HG03066 (cell line): Measurements from ENCODE around the gene ASB9.
"Not testable (repeated sequence)": the region's sequence is repeated elsewhere in the genome, so short reads cannot be mapped to it uniquely, and the experiment has no call there.

Source experiments
- ATAC-seq: cut with Tn5 transposase; IDR thresholded peaks from one replicate; pipeline ENCODE4 v1.9.1; 2021; ENCODE audit warnings: low read depth; ENCODE audit not compliant: unreplicated experiment

The ASB9 gene

DNA sequence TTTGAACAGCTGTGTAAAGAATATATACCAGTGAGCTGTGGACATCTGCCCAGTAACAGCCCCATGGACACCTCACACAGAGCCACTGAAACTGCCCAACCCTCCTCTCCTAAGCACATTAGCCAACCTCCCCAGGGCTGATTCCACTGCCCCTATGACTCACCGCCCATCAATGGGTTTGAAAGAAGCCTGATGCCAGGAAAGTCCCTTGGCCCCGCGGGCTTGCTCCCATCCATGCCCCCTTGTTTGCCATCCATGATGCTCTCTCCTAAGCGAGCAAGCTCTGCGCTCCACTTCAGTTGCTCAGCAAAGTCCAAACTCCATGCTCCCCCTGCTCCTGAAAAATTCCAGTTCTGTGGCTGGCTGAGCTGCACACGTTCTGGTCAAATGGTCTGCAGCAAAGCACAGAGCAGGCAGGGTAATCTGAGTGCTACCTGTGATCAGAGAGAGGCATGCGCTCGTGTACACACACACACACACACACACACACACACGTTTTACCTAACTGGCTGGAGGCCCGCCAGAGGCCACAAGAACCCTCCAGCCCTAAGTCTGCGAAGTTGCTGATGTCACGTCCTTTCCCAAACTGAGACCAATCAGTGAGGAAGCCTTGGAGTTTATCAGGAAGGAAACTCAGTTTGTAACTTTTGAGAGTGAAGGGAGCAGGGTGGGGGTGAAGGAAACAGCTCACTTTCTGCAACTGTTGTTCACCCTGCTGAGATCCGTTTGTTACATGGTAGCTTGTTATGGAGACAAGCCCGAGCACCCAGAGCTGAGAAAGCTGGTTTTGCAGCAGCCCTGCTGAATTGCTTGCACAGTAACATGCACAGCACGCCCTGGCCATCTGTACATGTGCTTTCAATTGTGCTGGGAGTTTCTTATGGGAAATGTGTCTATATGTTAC, at the start of gene ASB9:
TSS of gene ASB9 (minus strand) at position 466 of the 904 bp plus-strand sequence. CDS start at position 257, 209 bp downstream.
- ATAC-seq: no peak

GRCh38 chrX:15319075-15319474, 49.2 kb upstream of the ASB9 start:
- no peak for ATAC-seq

GRCh38 chrX:15315509-15315908, 45.6 kb upstream of the ASB9 start, which contains the start of gene ASB11:
ASB11 (minus strand) TSS chrX:15315640; CDS start chrX:15315605, 35 bp downstream.
- no peak for ATAC-seq

DNA sequence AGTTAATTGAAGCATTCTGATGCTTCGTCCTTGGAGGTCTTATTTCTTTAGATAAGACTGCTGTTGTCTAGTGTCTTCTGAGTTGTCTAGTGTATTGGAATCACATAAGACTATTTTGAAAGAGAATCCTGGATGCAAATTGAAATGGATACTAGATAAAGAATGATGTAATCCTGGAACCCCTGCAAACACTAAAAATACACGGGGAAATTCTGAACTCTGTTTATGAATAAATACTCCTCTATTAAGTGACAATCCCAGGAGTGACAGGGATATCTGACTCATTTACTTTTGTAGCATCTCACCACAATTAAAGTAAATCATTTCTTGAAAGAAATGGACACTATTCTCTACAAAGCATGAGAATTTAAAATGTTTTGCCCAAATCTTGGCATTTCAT, 44.6 kb upstream of the ASB9 start:
- ATAC-seq: no peak

GRCh38 chrX:15311119-15311518, 41.2 kb upstream of the ASB9 start:
- no peak for ATAC-seq

DNA sequence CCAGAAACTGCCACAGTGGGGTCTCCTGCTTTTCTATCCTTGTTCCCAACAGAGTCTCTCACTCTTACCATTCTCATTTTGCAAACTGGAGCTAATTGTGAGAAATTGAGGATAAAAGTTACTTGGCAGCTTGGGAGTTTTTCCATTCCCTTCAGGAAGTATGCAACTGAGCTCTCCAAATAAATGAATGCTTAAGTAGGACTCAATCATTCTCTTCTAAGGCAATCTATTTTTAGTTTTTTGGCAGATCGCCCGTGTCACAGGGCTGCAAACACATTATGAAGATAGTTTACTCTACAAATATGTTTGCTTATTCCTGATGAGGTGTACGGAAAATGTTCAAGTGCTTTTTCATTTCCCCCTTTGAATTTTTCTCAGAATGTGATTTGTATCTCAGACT, 40.2 kb upstream of the ASB9 start:
- ATAC-seq: no peak

DNA sequence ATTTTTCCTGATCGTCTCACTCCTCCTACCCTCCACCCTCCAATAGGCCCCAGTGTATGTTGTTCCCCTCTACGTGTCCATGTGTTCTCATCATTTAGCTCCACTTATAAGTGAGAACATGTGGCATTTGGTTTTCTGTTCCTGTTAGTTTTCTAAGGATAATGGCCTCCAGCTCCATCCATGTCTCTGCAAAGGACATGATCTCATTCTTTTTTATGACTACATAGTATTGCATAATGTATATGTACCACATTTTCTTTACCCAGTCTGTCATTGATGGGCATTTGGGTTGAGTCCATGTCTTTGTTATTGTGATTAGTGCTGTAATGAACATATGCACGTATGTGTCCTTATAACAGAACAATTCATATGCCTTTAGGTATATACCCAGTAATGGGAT, 36.0 kb upstream of the ASB9 start:
- ATAC-seq: not testable (repeated sequence)

DNA sequence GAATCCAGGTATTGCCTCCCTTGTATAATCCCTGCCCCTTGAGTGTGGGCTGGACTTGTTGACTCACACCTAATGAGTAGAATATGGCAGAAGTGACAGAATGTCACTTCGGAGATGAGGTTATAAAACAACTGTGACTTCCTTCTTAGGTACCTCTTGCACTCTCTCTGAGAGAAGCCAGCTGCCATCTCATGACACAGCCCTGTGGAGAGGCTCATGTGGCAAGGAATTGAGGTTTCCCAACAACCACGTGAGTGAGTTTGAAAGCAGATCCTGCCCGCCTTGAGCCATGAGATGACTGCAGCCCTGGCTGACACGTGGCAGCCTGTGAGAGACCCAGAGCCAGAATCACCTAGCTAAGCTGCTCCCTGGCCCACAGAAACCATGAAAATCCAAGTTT, 32.0 kb upstream of the ASB9 start:
- peak; percentile 35 for ATAC-seq

GRCh38 chrX:15299941-15300851, 30.3 kb upstream of the ASB9 start:
- no peak for ATAC-seq

- no peak for ATAC-seq
Measured at GRCh38 chrX:15298780-15299179, 28.9 kb upstream of the ASB9 start.

DNA sequence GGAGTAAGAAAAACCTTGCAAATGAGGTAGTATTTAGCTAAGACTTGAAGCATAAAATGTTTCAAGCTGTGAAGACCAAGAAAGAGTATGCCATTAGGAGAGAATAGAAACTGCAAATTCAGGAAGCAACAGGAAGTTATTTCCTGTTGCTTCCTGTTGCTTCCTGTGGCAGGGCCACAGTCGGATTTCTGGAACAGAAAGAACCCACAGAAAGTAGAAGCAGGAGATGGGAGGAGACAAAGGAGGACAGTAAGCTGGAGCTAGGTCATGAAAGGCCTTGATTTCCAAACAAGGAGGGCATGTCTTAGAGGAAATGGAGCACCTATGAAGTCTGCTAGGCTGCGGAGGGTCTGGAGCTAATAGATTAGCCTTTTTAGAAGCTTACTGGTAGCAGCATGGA, 28.3 kb upstream of the ASB9 start:
- ATAC-seq: no peak

- no peak for ATAC-seq
Measured at GRCh38 chrX:15293451-15293850, 23.6 kb upstream of the ASB9 start.

GRCh38 chrX:15292861-15293260, 23.0 kb upstream of the ASB9 start:
- ATAC-seq: no peak

DNA sequence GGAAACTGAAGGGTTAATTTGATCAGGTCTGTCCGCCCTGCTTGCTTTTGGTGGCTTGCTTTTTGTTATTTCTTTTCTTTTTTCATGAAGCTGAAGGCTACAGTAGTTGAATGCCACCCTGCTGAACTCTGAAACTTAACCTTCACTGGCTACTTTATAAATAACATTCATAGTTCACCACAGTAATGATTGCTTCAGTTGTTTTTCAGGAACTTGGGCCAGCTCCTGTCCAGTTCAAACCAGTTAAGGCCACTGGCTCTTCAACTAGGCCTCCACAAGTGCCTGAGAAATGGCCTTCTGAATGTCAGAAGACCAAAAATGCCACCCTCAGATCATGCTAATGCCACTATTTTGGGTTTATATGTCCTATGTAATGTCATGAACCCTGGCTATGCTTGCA, 7.7 kb upstream of the ASB9 start:
- ATAC-seq: no peak

DNA sequence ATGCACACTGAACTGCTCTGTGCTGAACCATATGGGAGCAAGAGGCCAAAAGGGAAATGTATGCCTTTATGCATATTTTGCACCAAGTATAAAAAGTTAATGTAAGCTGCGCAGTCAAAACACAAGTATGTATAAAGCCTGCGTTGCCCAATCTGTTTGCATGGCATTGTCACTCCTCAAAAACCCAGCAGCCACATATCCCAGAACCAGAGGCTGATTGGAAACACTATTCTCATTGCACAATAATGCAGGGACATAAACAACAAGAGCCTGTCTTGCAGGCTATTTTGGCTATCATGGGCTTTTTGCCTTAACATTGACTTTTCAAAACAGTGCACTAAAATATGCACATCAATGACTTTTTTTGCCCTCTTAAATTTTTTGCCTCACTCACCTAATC, 5.1 kb upstream of the ASB9 start:
- ATAC-seq: no peak

- ATAC-seq: not testable (repeated sequence)
Measured at GRCh38 chrX:15273275-15273674, 3.4 kb upstream of the ASB9 start.

GRCh38 chrX:15271757-15272156, 1.9 kb upstream of the ASB9 start:
- ATAC-seq: no peak

GRCh38 chrX:15269120-15269519, 763 bp downstream of the ASB9 start:
- no peak for ATAC-seq

GRCh38 chrX:15254852-15255251, 15.0 kb downstream of the ASB9 start:
- ATAC-seq: no peak

- ATAC-seq: no peak
Measured at GRCh38 chrX:15245896-15246295, 24.0 kb downstream of the ASB9 start.

DNA sequence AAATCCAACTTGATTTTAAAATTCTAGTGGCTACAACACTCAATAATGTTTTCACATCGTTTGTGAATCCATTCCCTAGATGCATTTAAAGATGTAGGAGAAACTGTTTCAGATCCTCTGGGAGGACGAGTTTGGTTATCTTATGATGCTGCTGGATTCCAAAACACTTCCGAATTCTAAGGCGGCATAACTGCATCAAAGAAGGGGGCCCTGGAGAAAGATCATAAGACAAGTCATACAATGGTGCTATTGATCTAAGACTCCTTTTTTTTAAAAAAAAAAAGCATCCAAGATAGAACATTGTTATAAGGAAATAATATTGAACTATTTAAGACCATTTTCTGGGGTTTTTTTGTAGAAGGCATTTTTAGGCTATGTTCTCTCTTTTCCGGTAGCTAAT, 25.5 kb downstream of the ASB9 start:
- ATAC-seq: no peak
